Activated CD4-positive, alpha-beta T cell treated with anti-CD3 and anti-CD28 coated beads, Interleukin-2, amount 50 U/mL, for 24 hours (primary cell): ENCODE measurements around the gene MYCL.

Experiments
- DNase-seq, 2 donors: peaks; one replicate each; pipeline ENCODE4 v3.0.0-alpha.2; 2020; ENCODE audit warnings: low read depth in 1 of 2, low spot score in 1 of 2

Gene MYCL

DNA sequence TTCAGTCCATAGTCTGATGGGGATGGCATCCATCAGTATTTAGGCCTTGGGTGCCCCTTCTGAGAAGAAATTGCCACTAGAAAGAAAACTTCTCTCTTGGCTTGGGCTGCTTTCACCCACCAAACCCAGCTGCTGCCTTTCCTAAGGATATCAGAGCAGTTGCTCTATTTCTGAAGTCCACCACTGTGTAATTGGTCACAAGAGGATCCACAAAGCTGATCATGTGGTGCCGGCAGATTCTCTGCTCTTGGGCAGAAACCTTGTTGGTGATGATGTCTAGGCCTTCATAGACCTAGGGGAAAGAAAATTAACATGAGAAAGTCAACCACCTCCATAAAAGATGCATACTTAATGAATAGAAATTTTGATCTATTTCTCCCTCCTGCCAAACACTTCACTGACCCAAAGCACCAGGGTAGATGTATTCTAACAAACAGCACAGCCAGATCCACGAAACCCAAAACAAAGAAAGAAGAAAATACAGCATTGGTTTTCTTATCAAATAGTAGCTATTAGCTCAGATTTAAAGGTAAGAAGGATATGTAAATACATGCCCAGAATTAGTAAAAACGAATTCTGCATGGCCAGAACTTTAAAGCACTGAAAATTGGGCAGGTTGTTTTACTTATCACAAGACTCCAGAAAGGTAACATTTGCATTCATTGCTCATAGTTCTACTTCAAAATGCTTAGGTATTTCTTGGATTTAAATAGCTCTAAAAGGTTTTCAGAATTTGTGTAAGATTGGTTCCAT, 44.4 kb downstream of the MYCL start:
- DNase-seq: no peak

DNA sequence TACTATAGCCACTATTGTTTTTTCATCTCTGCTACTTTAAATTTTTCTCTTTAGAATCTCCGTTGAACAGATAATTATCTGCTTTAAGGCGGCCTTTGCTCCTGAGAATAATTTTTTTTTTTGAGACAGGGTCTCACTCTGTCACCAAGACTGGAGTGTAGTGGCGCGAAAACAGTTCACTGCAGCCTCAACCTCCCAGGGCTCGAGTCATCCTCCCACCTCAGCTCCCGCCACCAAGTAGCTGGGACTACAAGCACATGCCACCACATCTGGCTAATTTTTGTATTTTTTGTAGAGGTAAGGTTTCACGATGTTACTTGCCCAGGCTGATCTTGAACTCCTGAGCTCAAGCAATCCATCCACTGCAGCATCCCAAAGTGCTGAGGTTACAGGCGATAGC, 47.0 kb downstream of the MYCL start:
- no peak for DNase-seq

DNA sequence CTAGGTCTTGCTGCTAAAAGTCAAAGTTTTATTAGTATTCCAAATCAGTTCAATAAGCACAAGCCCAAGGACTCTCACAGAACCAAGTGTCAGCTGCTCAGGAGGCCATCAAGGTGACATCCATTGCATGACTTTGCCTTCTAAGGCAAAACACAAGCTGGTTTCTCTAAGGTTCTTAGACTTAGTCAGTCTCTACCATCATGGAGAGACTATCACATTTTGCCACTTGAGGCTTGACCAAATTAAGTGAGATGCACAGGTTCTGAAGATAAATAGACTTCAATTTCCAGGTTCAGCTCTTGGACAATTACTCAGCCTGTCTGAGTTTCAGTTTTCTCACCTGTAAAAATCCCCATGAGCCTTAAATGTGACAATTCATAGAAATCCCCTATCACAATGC, 47.4 kb downstream of the MYCL start:
- DNase-seq: no peak

DNA sequence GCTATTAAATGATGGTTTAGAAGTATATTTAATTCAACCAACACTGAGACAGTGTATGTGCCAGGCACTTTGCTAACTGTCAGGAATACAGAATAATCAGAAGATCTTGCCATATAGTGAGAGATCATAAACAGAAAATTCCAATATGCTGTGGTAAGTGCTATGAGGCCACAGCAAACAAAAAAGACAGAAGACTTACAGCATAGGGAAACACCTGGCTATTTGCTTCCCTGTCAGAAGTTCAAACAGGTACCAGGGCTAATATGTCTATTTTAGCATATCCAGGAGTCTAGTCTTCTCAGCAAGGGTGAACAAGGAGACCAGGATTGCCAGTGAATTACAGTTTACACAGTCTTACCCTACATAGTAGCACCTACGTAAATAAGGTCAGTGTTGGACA, 48.8 kb downstream of the MYCL start:
- no peak for DNase-seq

DNA sequence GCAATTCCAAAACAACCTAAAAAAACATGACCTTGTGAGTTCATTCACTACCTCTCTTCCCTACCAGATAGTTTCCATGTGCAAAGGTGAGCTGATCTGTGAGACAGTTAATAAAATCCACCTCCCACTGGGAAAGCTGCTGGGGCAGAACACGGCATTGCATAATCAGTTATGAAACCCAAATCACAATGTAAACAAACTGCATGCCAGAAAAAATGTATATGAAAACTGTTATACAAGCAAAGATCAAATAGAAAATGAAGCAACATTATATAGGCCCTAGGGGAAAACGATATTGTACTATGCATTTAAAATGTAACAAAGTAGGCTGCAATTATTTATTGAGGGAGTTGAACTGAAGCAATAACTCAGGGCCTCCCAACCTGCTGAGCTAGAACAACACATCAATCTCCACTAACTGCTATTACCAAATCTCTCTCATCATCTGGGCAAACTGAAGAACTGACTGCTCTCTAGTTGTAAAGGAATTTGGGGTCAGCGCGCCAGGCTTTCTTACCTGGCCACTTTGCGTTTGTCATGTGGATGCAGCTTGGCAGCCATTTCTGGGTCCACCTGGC, 49.4 kb downstream of the MYCL start:
- DNase-seq: no peak

DNA sequence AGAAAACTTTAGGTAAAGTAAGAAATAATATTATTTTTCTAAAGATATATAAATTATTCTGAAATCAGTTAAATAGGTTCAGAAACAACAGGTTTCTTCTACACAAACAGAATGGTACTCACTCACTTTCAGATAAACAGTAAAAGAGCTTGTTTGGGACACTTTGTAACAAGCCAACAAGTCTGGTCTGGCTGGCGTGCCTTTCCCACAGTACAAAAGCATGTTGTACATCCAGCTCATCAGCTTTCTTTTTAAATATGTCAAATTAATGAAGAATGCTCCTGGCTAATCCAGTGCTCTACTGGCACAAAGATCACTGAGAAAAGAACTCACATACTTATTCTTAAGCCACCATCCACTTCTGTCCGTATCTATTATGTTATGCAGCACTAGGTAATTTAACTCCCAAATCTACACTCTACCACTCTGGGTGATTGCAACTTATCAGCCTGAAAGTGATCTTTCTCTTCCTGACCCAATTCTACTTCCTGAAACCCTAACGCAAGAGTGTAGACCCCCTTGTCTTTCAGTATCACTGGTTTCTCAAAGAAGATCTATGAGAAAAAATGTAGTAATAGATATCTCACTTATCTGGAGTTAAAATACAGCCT, 51.0 kb downstream of the MYCL start:
- no peak for DNase-seq

DNA sequence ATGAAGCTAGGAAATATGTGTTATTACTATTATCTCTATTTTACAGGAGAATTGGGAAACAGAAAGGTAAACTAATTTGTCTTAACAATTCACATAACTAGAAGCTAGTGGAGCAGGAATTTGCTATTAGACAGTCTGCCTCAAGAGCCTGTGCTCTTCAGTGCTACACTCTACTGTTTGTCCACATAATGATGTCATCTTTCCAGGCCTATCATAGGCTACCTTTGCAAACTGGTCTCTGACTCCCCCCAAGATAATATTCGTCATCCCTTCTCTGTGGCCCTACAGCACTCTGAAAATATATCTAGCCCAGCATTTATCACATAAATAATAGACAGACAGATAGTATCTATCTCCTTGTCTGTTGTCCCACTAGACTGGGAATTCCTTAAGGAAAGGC, 52.5 kb downstream of the MYCL start:
- no peak for DNase-seq

DNA sequence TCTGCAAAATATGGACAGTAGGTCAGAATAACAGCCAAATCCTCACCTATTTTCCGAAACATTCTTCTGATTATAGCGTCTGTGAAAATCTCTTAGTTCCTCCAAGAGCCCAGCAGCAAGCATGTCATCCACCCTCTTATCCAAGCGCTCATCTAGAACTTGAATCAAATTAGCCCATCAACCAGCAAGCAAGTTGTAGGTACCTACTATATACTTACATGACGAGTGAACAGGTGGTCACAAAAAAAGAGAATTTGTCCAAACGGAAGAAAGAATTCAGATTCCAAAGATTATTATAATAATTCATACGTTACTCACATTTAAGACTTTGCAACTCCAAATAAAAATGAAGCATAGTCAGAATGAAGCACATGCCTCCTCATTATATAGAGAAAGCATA, 53.8 kb downstream of the MYCL start:
- no peak for DNase-seq

DNA sequence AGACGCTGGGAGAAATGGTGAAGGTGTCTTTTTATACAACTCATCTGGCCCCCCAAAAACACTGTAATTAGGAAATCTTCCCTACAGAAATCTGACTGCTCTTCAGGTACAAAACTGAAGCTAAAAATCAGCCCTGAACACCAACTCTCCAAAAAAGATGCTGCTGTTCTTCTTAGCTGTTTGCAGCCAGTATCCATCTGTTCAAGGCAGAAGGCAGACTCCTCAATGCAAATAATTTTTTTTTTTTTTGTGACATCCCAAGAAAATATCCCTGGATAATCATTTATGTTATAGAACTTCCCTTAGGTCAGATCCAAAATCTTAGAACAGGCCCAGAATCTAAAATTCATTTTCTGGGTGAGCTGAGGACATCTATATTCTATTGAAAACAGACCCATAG, 54.9 kb downstream of the MYCL start:
- no peak for DNase-seq

DNA sequence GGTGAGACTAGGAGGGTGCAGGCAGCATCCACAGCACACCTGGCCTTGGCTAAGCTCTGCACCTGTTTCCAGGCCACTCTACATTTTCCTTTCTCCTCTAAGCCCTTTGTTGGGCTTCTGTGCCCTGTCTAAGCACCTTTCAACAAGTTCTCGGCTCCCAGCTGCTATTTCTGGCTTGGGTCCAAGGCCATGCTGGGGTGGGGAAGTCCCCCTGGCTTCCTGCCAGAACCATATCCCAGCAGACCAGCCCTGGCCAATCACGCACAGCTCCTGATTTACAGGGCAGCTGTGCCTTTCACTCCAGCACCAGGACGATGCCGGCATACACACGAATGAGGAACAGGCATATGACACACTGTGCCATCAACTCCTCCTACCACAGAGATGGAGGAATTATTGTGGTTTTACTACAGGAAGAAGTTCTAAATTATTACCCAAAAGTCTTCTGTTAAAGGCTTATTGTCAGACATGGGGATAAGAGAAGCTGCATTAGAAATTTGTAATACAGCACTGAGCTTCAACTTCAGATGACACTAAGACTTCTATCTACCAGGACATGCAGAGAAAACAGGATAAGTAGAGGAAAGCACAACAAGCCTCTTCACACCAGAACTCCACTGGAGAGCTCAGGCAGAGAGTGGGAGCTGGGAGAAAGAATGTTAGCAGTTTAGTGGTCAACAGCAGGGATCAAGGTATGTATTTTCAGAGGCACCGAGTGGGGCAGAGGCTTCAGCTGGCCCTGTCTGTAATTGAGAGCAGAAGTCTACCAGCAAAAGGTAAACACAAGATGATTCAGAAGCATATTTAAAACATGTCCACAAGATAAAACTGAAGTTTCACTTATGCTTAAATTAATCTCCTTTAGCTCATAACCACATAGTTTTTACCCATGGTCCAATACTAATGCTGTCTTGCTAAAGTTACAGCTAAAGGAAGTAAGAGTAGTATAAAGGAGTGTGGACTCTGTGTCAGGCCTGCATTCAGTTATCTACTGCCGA, 55.8 kb downstream of the MYCL start:
- peak; percentile 34 to 73 for DNase-seq
